OCI-LY1 (cell line): ENCODE results near the gene UMAD1.

Source experiments
- EZH2 ChIP-seq: fragments of 200-600 bp; sonication (generic), shearing (Covaris generic); IDR thresholded peaks from 2 replicates; pipeline ENCODE4 v1.8.0; 2017; ENCODE audit warnings: borderline replicate concordance, mixed run types, mild to moderate bottlenecking, antibody characterized with exemption, low read length, moderate library complexity, mixed read lengths
- TF ChIP-seq, protein P1 (sequence below): fragments of 200-600 bp; sonication (generic), shearing (Covaris generic); IDR thresholded peaks from 2 replicates; pipeline ENCODE4 v1.5.1; 2017; ENCODE audit warnings: mild to moderate bottlenecking, antibody characterized with exemption, low read length, moderate library complexity, mixed read lengths

DNA sequence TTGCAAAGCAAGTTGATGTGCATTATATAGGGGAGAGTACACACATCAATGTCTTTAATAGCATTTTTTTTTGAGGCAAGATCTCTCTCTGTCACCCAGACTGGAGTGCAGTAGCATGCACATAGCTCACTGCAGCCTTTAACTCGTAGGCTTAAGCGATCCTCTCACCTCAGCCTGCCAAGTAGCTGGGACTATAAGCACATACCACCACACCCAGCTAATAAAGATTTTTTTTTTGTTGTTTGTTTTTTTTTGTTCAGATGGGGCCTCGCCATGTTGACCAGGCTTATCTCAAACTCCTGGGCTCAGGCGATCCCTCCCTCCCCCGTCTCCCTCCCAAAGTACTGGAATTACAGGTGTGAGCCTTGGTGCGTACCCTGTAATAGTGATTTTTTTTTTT lies 1.5 kb downstream of the UMAD1 start:
- TF ChIP-seq, protein P1, sequence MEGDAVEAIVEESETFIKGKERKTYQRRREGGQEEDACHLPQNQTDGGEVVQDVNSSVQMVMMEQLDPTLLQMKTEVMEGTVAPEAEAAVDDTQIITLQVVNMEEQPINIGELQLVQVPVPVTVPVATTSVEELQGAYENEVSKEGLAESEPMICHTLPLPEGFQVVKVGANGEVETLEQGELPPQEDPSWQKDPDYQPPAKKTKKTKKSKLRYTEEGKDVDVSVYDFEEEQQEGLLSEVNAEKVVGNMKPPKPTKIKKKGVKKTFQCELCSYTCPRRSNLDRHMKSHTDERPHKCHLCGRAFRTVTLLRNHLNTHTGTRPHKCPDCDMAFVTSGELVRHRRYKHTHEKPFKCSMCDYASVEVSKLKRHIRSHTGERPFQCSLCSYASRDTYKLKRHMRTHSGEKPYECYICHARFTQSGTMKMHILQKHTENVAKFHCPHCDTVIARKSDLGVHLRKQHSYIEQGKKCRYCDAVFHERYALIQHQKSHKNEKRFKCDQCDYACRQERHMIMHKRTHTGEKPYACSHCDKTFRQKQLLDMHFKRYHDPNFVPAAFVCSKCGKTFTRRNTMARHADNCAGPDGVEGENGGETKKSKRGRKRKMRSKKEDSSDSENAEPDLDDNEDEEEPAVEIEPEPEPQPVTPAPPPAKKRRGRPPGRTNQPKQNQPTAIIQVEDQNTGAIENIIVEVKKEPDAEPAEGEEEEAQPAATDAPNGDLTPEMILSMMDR, result no peak
- TF ChIP-seq EZH2, result no peak
